GM23248 (cell line): ENCODE measurements around the gene SNTN. TPM values are rescaled to one million over a fixed set of nuclear protein-coding genes. Genes with fewer than 3 reads are reported as not detected.

Experiments used
- DNase-seq: peaks from one replicate; pipeline ENCODE4 v3.0.0-alpha.2; 2015
- H2AFZ ChIP-seq: fragments of 200-600 bp; sonication (generic); 2 replicates; pipeline ENCODE4 v1.6.1; 2016; ENCODE audit warnings: antibody characterized with exemption
- H3F3A ChIP-seq: fragments of 200-600 bp; sonication (generic); 2 replicates; pipeline ENCODE4 v1.6.1; 2016; ENCODE audit warnings: mild to moderate bottlenecking, antibody characterized with exemption, mixed run types; ENCODE audit not compliant: insufficient read depth
- H3K27ac ChIP-seq: fragments of 200-600 bp; sonication (generic); 2 replicates; pipeline ENCODE4 v1.5.1; 2016; ENCODE audit warnings: mild to moderate bottlenecking
- H3K27me3 ChIP-seq: fragments of 200-600 bp; sonication (generic); replicated peaks from 2 replicates; pipeline ENCODE4 v1.6.1; 2016; ENCODE audit warnings: mild to moderate bottlenecking; ENCODE audit not compliant: insufficient read depth
- H3K36me3 ChIP-seq: fragments of 200-600 bp; sonication (generic); 2 replicates; pipeline ENCODE4 v1.6.1; 2016; ENCODE audit warnings: low read depth, mild to moderate bottlenecking
- H3K4me1 ChIP-seq: fragments of 200-600 bp; sonication (generic); 2 replicates; pipeline ENCODE4 v1.6.1; 2016; ENCODE audit warnings: mild to moderate bottlenecking; ENCODE audit not compliant: insufficient read depth
- H3K4me2 ChIP-seq: fragments of 200-600 bp; sonication (generic); one replicate; pipeline ENCODE4 v1.6.1; 2016; ENCODE audit warnings: mild to moderate bottlenecking; ENCODE audit not compliant: unreplicated experiment
- H3K4me3 ChIP-seq: fragments of 200-600 bp; sonication (generic); 2 replicates; pipeline ENCODE4 v1.5.1; 2016; ENCODE audit warnings: mild to moderate bottlenecking
- H3K79me2 ChIP-seq: fragments of 200-600 bp; sonication (generic); 2 replicates; pipeline ENCODE4 v1.6.1; 2016; ENCODE audit warnings: mild to moderate bottlenecking; ENCODE audit not compliant: insufficient read depth
- H3K9ac ChIP-seq: fragments of 200-600 bp; sonication (generic); 2 replicates; pipeline ENCODE4 v1.6.1; 2016; ENCODE audit warnings: mild to moderate bottlenecking
- H3K9me2 ChIP-seq: fragments of 200-600 bp; sonication (generic); 2 replicates; pipeline ENCODE4 v1.6.1; 2016; ENCODE audit warnings: mixed run types, mild to moderate bottlenecking, moderate library complexity; ENCODE audit not compliant: insufficient read depth
- H3K9me3 ChIP-seq: fragments of 200-600 bp; sonication (generic); one replicate; pipeline ENCODE4 v1.6.1; 2017; ENCODE audit warnings: low read depth
- H4K20me1 ChIP-seq: fragments of 200-600 bp; sonication (generic); 2 replicates; pipeline ENCODE4 v1.6.0; 2016; ENCODE audit not compliant: insufficient read depth
- EZH2 ChIP-seq: fragments of 200-600 bp; sonication (generic); IDR thresholded peaks from 2 replicates; pipeline ENCODE4 v1.6.1; 2018; ENCODE audit warnings: antibody characterized with exemption, mild to moderate bottlenecking; ENCODE audit not compliant: insufficient read depth, poor library complexity, severe bottlenecking
- EZH2phosphoT487 ChIP-seq: fragments of 200-600 bp; sonication (generic); IDR thresholded peaks from 2 replicates; pipeline ENCODE4 v1.6.1; 2018; ENCODE audit warnings: antibody characterized with exemption, moderate library complexity, mild to moderate bottlenecking, low read depth; ENCODE audit not compliant: insufficient read depth
- WGBS, 2 experiments: methylation state at CpG; one replicate each; pipeline ENCODE4 v1.1.6; 2015 to 2017; ENCODE audit warnings: low lambda C conversion rate in 2 of 2, low coverage in 1 of 2; ENCODE audit errors: missing lambda C conversion rate in 2 of 2; 5-methylcytosine and 5-hydroxymethylcytosine counted together
- in situ Hi-C: fragments of 300-500 bp; cut with MboI; formaldehyde crosslinking; loops from 2 replicates; pipeline ENCODE4 v1.15.0; 2020
- polyA plus RNA-seq: library from polyadenylated mRNA; unstranded; fragments of >200 nt; fragmentation: Nextera tagmentation; extraction: Ambion mirVana; gene quantifications from 2 replicates; pipeline ENCODE4 v1.2.1, GENCODE V29; 2016
- total RNA-seq: library from RNA; depleted of rRNA; stranded (reverse); fragments of >200 nt; shearing (Covaris generic); gene quantifications from 2 replicates; pipeline ENCODE4 v1.2.3, GENCODE V29; 2014

The SNTN gene
- total and polyA plus RNA-seq, 2 experiments from 2014 or later: not detected

DNA sequence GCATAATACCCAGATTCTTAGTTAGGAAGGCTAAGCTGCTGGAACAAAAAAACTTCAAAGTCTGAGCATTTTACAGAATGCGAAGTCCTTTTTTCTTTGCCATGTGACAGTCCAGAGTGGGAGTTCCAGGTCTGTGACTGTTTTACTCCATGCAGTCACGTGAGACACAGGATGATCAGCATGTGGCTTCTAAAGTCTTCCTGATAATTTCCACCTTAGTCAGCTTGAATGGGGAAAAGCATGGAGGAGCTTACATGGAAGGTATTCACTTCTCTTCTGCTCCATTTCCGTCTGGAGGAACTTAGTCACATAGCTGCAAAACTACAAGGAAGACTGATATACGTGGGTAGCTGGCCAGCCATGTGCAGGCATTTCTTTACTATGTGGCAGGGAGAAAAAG is 1.7 kb downstream of the SNTN start:
- H3K9me2 ChIP-seq: no peaks in the 10 kb centered on the region
- WGBS, 2 experiments: 54 to 55% methylated on average over 4 of the region's 4 CpGs
- TF ChIP-seq EZH2: no peak
- no peaks in the 10 kb centered on the region for H3K9me3 ChIP-seq
- no peak overlapping the region for H3K4me2 ChIP-seq
- H3K36me3 ChIP-seq: no peaks in the 10 kb centered on the region
- no peaks in the 10 kb centered on the region for H3K27me3 ChIP-seq
- peak; percentile 62 for DNase-seq
- H2AFZ ChIP-seq: no peak overlapping the region; the same call in 1 of the 2 replicates
- in situ Hi-C loops: loop anchor here (25.0 kb wide), 1 partner anchor 292 kb away; no protein-coding TSS in a partner anchor
- peak overlapping the region; percentile 81 for H3K27ac ChIP-seq
- H3K9ac ChIP-seq: no peak overlapping the region
- no peaks in the 10 kb centered on the region for H4K20me1 ChIP-seq
- H3K4me1 ChIP-seq: peaks cover 44% of the 10 kb centered on the region
- no peak overlapping the region for H3K4me3 ChIP-seq
- no peaks in the 10 kb centered on the region for H3K79me2 ChIP-seq
- H3F3A ChIP-seq: peaks cover 42% of the 10 kb centered on the region

DNA sequence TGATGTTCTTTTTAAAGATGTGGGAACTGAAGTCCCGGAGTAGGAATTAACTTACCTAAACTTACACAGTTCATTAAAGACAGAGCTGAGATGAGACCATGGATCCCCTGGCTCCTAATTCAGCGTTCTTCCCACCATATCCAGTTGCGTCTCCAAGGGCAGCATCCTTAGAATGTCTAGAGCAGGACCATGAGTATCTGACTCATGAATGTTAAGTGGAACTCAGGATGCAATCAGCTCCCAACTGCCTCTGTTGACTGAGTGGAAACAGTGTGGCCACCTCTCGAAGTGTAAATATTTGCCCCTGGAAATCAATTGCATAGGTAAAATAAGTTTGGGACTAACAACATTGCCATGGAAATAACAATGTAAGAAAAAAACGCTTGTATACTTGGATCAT is 2.5 kb downstream of the SNTN start:
- no peaks in the 10 kb centered on the region for H3K9me3 ChIP-seq
- no peak overlapping the region; the same call in 1 of the 2 replicates for H2AFZ ChIP-seq
- H3K9me2 ChIP-seq: no peaks in the 10 kb centered on the region
- H3K9ac ChIP-seq: peak overlapping the region; percentile 48; the same call in 1 of the 2 replicates
- no peaks in the 10 kb centered on the region for H4K20me1 ChIP-seq
- peak overlapping the region; percentile 81 for H3K27ac ChIP-seq
- H3K27me3 ChIP-seq: no peaks in the 10 kb centered on the region
- in situ Hi-C loops: loop anchor here (25.0 kb wide), 1 partner anchor 293 kb away; no protein-coding TSS in a partner anchor
- TF ChIP-seq EZH2phosphoT487: no peak
- TF ChIP-seq EZH2: no peak
- H3F3A ChIP-seq: peaks cover 42% of the 10 kb centered on the region
- H3K4me2 ChIP-seq: peak overlapping the region; percentile 54
- H3K4me1 ChIP-seq: peaks cover 44% of the 10 kb centered on the region
- 82 to 88% methylated on average over 5 of the region's 5 CpGs for WGBS, 2 experiments
- 0 out of 2 replicates have a peak overlapping the region, but pooled peaks have one; percentile 18 for H3K4me3 ChIP-seq
- H3K36me3 ChIP-seq: no peaks in the 10 kb centered on the region
- H3K79me2 ChIP-seq: no peaks in the 10 kb centered on the region
- DNase-seq: peak; percentile 39

DNA sequence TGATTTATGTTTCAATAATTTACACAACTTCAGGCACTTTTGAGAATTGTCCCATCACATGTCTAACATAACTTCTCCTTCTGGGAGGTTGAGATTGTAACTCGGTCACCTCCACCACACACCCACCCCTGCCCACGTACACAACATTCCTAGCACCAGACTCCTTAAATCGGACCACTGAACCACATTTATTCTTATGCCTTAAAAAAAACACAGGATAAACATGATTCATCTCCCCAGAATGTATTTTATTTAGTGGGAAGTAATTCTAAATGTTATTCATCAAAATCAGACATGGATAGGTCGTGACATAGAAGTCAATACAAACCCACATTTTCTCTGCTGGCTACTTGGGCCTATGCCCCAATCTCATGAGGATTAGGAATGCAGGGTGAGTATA is 3.0 kb downstream of the SNTN start:
- no peak for TF ChIP-seq EZH2
- 0 out of 2 replicates have a peak, but pooled peaks have one; percentile 47 for TF ChIP-seq EZH2phosphoT487
- Histone ChIP-seq H3K9ac (peak overlapping the region; percentile 48), H3K27ac (peak overlapping the region; percentile 81), H4K20me1 (no peaks in the 10 kb centered on the region), H3F3A (peaks cover 42% of the 10 kb centered on the region), H2AFZ (no peak overlapping the region), H3K4me2 (peak overlapping the region; percentile 54), H3K4me1 (peaks cover 44% of the 10 kb centered on the region), H3K27me3 (no peaks in the 10 kb centered on the region), H3K9me3 (no peaks in the 10 kb centered on the region), H3K36me3 (no peaks in the 10 kb centered on the region), H3K9me2 (no peaks in the 10 kb centered on the region), H3K4me3 (peak overlapping the region; percentile 18), H3K79me2 (no peaks in the 10 kb centered on the region)
- in situ Hi-C loops: loop anchor here (25.0 kb wide), 1 partner anchor 293 kb away; no protein-coding TSS in a partner anchor
- WGBS, 2 experiments: 0% methylated on average over 4 of the region's 4 CpGs
- peak; percentile 76 for DNase-seq

DNA sequence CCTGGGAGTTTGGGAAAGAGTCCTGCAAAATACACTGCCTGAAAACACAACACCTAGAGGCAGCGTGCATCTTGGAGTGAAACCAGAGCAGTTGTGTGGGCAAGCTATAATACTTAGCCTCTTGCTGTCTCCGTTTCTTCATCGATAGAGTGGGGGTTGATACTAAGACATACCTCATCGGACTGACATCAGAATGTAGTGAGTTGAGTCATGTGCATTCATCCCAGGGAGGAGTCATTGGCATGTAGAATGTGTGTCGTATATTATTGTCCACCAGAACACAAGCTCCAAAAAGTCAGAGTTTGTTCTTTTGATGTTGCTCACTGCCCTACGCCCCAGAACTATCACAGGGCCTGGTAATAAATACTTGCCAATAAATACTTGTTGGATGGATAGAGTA is 4.3 kb downstream of the SNTN start:
- 0 out of 2 replicates have a peak overlapping the region, but pooled peaks have one; percentile 16 for H2AFZ ChIP-seq

More for the DNA sequence above, 4.3 kb downstream of the SNTN start:
- DNase-seq: peak; percentile 91
- no peaks in the 10 kb centered on the region for H3K27me3 ChIP-seq
- in situ Hi-C loops: loop anchor here (25.0 kb wide), 1 partner anchor 294 kb away; no protein-coding TSS in a partner anchor
- peak overlapping the region; percentile 81 for H3K27ac ChIP-seq
- WGBS, 2 experiments: 11 to 12% methylated on average over 6 of the region's 6 CpGs
- no peaks in the 10 kb centered on the region for H4K20me1 ChIP-seq
- H3K9ac ChIP-seq: peak overlapping the region; percentile 48; the same call in 1 of the 2 replicates
- H3K36me3 ChIP-seq: no peaks in the 10 kb centered on the region
- no peak for TF ChIP-seq EZH2phosphoT487
- no peak for TF ChIP-seq EZH2
- H3K9me3 ChIP-seq: no peaks in the 10 kb centered on the region
- peaks cover 44% of the 10 kb centered on the region for H3K4me1 ChIP-seq
- H3K79me2 ChIP-seq: no peaks in the 10 kb centered on the region
- H3K4me2 ChIP-seq: peak overlapping the region; percentile 54
- no peak overlapping the region for H3K4me3 ChIP-seq
- H3F3A ChIP-seq: peaks cover 42% of the 10 kb centered on the region
- no peaks in the 10 kb centered on the region for H3K9me2 ChIP-seq
